ENCODE data around the gene ARSD. TPM values are rescaled to one million over a fixed set of nuclear protein-coding genes. Genes with fewer than 3 reads are reported as not detected.

The ARSD gene
- total and polyA plus RNA-seq, 2 of the 8 experiments (the other 6 are each of a cell fraction or from before 2014, with no cell fraction given): 1.8 to 3.2 TPM

DNA sequence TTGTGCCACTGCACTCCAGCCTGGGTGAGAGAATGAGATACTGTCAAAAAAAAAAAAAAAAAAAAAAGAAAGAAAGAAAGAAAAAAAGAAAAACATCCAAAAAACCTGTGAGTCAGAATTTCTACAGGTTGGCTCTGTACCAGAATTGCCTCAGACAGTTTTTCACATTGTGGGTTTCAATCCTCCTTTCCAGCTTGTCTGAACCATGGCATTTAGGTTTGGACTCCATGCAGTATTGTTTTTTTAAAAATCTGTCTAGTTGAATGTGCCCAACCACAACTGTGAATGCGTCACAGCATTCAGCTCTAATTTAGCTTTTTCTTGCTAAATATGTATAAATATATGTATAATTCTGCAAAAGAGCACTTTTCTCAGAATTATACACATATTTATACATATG lies 45.8 kb upstream of the ARSD start:
- H3K79me2 ChIP-seq (ENCODE audit: control insufficient read depth in 1 of 2, insufficient read depth in 2 of 2, low read length in 2 of 2): no peaks in the 10 kb centered on the region
- POLR2A ChIA-PET (ENCODE audit: partially characterized antibody): no interaction called here
- FAIRE-seq: no peak

More for the DNA sequence above, 45.8 kb upstream of the ARSD start:
- H3K56ac ChIP-seq (replicated peaks; ENCODE audit: insufficient read length, low read depth, low read length): no peak overlapping the region
- TF ChIP-seq BACH1 (IDR thresholded peaks at IDR 0.05; ENCODE audit: low read length): no peak
- no peak for TF ChIP-seq KDM5A (IDR thresholded peaks at IDR 0.05; ENCODE audit: low read length)
- no peak for TF ChIP-seq HDAC6 (IDR thresholded peaks at IDR 0.05; ENCODE audit: low read depth, low read length)
- TF ChIP-seq PHF8 (conservative IDR thresholded peaks at IDR 0.05; ENCODE audit: low read depth, low read length): no peak
- no peak for TF ChIP-seq NANOG (IDR thresholded peaks at IDR 0.05; ENCODE audit: insufficient read depth, low read depth, low read length, poor library complexity, severe bottlenecking)
- TF ChIP-seq JUND (IDR thresholded peaks at IDR 0.05; ENCODE audit: low read length): no peak
- TF ChIP-seq GTF2F1 (IDR thresholded peaks at IDR 0.05; ENCODE audit: borderline replicate concordance, low read depth, low read length): no peak
- H3K9me3 ChIP-seq (ENCODE audit: insufficient read depth in 2 of 2, low read depth in 1 of 2, low read length in 1 of 2): peaks cover 0 to 3% of the 10 kb centered on the region in 2 experiments; a peak in 1 of 4 replicates
- no peaks in the 10 kb centered on the region for H3K27me3 ChIP-seq (replicated peaks in 1 of 4; ENCODE audit: control insufficient read depth in 3 of 4, extremely low read depth in 1 of 4, insufficient read depth in 3 of 4, low read length in 3 of 4)
- no peak overlapping the region for H3K9ac ChIP-seq (replicated peaks in 1 of 4; ENCODE audit: extremely low read depth in 1 of 4, low read depth in 3 of 4, low read length in 3 of 4)
- H4K20me1 ChIP-seq (replicated peaks in 1 of 2; ENCODE audit: control insufficient read depth in 1 of 2, insufficient read depth in 2 of 2, low read length in 2 of 2): no peaks in the 10 kb centered on the region
- no peak overlapping the region for H3K18ac ChIP-seq (ENCODE audit: extremely low read depth, low read length)
- no peak overlapping the region for H2BK15ac ChIP-seq (ENCODE audit: low read length)
- H3K27ac ChIP-seq (ENCODE audit: low read depth, low read length): no peak overlapping the region
- no peak overlapping the region for H3K23ac ChIP-seq (ENCODE audit: insufficient read length)
- H3K14ac ChIP-seq (ENCODE audit: insufficient read length): no peak overlapping the region
- no peak overlapping the region for H4K8ac ChIP-seq (ENCODE audit: extremely low read depth, insufficient read depth, low read length)
- H2BK5ac ChIP-seq (ENCODE audit: low read depth, low read length): no peak overlapping the region
- no peak overlapping the region for H3K4me3 ChIP-seq (ENCODE audit: extremely low read depth in 1 of 4, insufficient read depth in 2 of 4, low read depth in 3 of 4, low read length in 4 of 4)
- H4K5ac ChIP-seq (ENCODE audit: insufficient read length, low read depth, low read length): no peak overlapping the region
- no peak overlapping the region for H2AK5ac ChIP-seq (ENCODE audit: low read depth, low read length)
- H3K23me2 ChIP-seq (ENCODE audit: low read depth, low read length): no peaks in the 10 kb centered on the region
- H3K4me2 ChIP-seq (ENCODE audit: insufficient read depth in 1 of 2, low read depth in 2 of 2, low read length in 2 of 2): no peak overlapping the region
- WGBS, 2 experiments (ENCODE audit: extremely low coverage in 1 of 2, insufficient coverage in 1 of 2, insufficient read length in 1 of 2, insufficient replicate concordance in 2 of 2, low coverage in 1 of 2, low lambda C conversion rate in 2 of 2, missing lambda C conversion rate in 1 of 2): 100% methylated on average over 1 of the region's 1 CpG; no CpG with 5 or more reads in 1 of the 2 experiments
- no peaks in the 10 kb centered on the region for H3K4me1 ChIP-seq (replicated peaks in 1 of 4; ENCODE audit: control insufficient read depth in 3 of 4, insufficient read depth in 4 of 4, low read length in 3 of 4)
- H3K36me3 ChIP-seq (ENCODE audit: control insufficient read depth in 2 of 4, insufficient read depth in 4 of 4, low read length in 3 of 4): no peaks in the 10 kb centered on the region
- H3K4ac ChIP-seq (replicated peaks; ENCODE audit: insufficient read length, low read depth, low read length): no peak overlapping the region
- H3K79me1 ChIP-seq (ENCODE audit: low read depth, low read length): no peaks in the 10 kb centered on the region
- H2BK120ac ChIP-seq (replicated peaks; ENCODE audit: low read depth, low read length): no peak overlapping the region
- H2BK20ac ChIP-seq (ENCODE audit: low read length): no peak overlapping the region
- CTCF ChIA-PET (ENCODE audit: partially characterized antibody): interaction anchor here (1.6 kb wide), 1 partner anchor 9 kb away, joined by 4 read pairs; no protein-coding TSS in a partner anchor
- DNase-seq (ENCODE audit: low read depth in 1 of 2, low spot score in 2 of 2): no peak
- no peak overlapping the region for H4K91ac ChIP-seq (replicated peaks; ENCODE audit: insufficient read length, low read length)
- no peak overlapping the region for H2BK12ac ChIP-seq (ENCODE audit: low read depth, low read length)
- no peak overlapping the region for H2AFZ ChIP-seq (ENCODE audit: low read length)
